Mucosa of descending colon (tissue), 3 donors: ENCODE results near the gene TBATA. TPM values are rescaled to one million over a fixed set of nuclear protein-coding genes. Genes with fewer than 3 reads are reported as not detected.
A peak's percentile ranks its signal among the peaks of the same experiment; 100 is the strongest.

Source experiments
- ATAC-seq: fragments of 200-7000 bp; cut with Tn5 transposase; one replicate; pipeline ENCODE4 v1.9.1; 2020; ENCODE audit warnings: mild to moderate bottlenecking, moderate library complexity
- DNase-seq, 3 donors: peaks; one replicate each; pipeline ENCODE4 v3.0.0-alpha.2; 2020
- H3K36me3 ChIP-seq: fragments of 200-600 bp; one replicate; pipeline ENCODE4 v1.8.0; 2021; ENCODE audit warnings: low read depth, mild to moderate bottlenecking
- H3K4me1 ChIP-seq: fragments of 200-600 bp; one replicate; pipeline ENCODE4 v1.8.0; 2021; ENCODE audit warnings: low read depth, mild to moderate bottlenecking
- H3K4me3 ChIP-seq: fragments of 200-600 bp; one replicate; pipeline ENCODE4 v1.8.0; 2021; ENCODE audit warnings: mild to moderate bottlenecking
- H3K9me3 ChIP-seq: fragments of 200-600 bp; one replicate; pipeline ENCODE4 v1.8.0; 2021; ENCODE audit warnings: mild to moderate bottlenecking
- intact Hi-C, 2 donors: fragments of 100-400 bp; cut with DNase I in 1 of 2; cut with micrococcal nuclease in 1 of 2; formaldehyde crosslinking; loops; one replicate each; pipeline versions ENCODE4 v1.11.0 to v1.11.1; 2022; cut with DNase I, micrococcal nuclease
- total RNA-seq, 3 donors: library from RNA; stranded (reverse); fragmentation: NEBNext Ultra II Directional in 2 of 3; extraction: Animal tissue kit (Norgen Biotek cat#: 25700) in 2 of 3; gene quantifications; one replicate each; pipeline versions ENCODE4 v1.2.1 to v1.2.4, GENCODE V29; 2021 to 2023
- TF ChIP-seq, protein P1 (sequence below): fragments of 200-600 bp; IDR thresholded peaks from one replicate; pipeline ENCODE4 v1.8.0; 2022; ENCODE audit warnings: antibody characterized with exemption, mild to moderate bottlenecking
- donor health status: DM: no; HTN: no; CAD: no; lungs with moderate emphysema.
- donor health status: DM: no; HTN: no; CAD: no.
- donor health status: DM: no; HTN: yes; CAD: no.

TBATA gene
- total RNA-seq, 3 donors from 2014 or later = not detected

DNA sequence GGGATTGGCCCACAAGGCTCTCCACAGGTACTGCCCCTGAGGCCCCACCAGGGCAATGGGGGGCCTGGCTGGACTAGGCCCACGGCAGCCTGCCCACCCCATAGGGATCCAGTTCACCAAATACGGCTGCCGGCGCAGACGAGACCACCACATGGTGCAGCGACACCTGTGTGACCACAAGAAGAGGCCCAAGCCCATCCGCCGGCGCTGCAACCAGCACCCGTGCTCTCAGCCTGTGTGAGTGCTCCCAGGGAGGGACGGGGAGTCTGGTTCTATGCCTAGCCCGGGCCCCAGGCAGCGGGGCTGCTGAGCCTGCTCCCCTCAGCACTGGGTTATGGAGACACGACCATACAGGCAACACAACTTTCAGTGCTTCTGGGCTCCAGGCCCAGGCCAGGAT is 33.2 kb downstream of the TBATA start:
- peak in 1 of 3 donors; percentile 14 for DNase-seq
- no peak overlapping the region for H3K4me3 ChIP-seq
- H3K4me1 ChIP-seq = no peaks in the 10 kb centered on the region
- ATAC-seq = no peak
- no peaks in the 10 kb centered on the region for H3K9me3 ChIP-seq
- intact Hi-C loops = no loop called here
- TF ChIP-seq, protein P1, sequence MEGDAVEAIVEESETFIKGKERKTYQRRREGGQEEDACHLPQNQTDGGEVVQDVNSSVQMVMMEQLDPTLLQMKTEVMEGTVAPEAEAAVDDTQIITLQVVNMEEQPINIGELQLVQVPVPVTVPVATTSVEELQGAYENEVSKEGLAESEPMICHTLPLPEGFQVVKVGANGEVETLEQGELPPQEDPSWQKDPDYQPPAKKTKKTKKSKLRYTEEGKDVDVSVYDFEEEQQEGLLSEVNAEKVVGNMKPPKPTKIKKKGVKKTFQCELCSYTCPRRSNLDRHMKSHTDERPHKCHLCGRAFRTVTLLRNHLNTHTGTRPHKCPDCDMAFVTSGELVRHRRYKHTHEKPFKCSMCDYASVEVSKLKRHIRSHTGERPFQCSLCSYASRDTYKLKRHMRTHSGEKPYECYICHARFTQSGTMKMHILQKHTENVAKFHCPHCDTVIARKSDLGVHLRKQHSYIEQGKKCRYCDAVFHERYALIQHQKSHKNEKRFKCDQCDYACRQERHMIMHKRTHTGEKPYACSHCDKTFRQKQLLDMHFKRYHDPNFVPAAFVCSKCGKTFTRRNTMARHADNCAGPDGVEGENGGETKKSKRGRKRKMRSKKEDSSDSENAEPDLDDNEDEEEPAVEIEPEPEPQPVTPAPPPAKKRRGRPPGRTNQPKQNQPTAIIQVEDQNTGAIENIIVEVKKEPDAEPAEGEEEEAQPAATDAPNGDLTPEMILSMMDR = no peak
- no peaks in the 10 kb centered on the region for H3K36me3 ChIP-seq

DNA sequence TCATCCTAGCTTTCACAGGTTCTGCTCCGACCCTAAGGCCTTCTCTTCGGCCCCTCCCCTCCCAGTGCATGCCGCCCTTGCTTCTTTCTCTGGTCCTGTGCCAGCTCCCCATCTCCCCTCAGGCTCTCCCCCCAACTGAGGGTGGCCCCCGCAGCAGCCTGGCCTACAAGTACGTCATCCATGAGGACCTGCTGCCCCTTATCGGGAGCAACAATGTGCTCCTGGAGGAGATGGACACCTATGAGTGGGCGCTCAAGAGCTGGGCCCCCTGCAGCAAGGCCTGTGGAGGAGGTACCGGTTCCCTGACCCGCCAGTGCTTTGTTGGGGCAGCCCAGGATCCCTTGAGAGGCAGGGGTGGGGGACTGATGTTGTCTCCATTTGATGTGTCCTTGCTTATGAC is 33.8 kb downstream of the TBATA start:
- DNase-seq = peak in 1 of 3 donors; percentile 11
- TF ChIP-seq, protein P1 = no peak
- intact Hi-C loops = no loop called here
- Histone ChIP-seq H3K4me1 (no peaks in the 10 kb centered on the region), H3K36me3 (no peaks in the 10 kb centered on the region), H3K9me3 (no peaks in the 10 kb centered on the region), H3K4me3 (no peak overlapping the region)
- no peak for ATAC-seq

DNA sequence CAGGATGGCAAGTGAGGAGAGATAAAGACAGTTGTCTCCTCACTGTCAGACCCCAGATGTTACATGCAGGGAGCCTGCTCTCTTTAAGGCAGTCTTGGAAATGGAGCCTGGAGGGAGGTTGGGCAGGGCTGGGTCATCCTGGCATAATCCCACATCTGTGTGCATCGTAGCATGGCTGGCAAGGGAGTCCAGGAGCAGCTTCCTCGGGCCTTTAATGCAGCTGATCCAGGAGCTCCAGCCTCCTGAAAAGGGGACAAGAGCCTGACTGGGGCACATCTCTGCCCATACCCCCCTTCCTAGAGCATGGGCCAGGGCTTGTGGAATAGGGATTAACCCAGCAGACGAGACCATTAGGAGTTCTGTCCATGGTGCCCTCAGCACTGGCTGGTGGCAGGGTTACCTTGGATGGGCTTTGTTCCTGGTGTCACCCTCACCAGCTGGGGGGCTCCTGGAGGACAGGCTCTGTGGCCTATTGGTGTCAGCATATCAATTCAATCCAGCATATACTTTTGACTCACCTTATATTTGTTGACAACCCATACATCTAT is 34.9 kb downstream of the TBATA start:
- no peaks in the 10 kb centered on the region for H3K4me1 ChIP-seq
- H3K4me3 ChIP-seq = no peak overlapping the region
- DNase-seq (peak in 1 of 3 donors; percentile 2), ATAC-seq (no peak)
- H3K36me3 ChIP-seq = no peaks in the 10 kb centered on the region
- H3K9me3 ChIP-seq = no peaks in the 10 kb centered on the region
- intact Hi-C loops = no loop called here
- TF ChIP-seq, protein P1 = no peak

DNA sequence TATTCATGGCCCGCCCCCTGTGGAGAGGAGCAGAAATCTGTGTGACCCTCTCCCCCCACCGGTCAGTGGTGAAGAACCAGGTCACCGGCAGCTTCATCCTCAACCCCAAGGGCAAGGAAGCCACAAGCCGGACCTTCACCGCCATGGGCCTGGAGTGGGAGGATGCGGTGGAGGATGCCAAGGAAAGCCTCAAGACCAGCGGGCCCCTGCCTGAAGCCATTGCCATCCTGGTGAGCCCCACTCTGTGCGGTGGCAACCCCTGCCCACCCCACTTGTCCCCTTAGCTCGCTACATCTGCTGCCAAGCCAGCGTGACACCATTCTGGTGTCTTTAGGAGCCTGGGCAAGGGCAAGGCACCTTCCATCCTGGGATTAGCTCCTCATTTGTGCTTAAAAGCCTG is 35.4 kb downstream of the TBATA start:
- Histone ChIP-seq H3K36me3 (no peaks in the 10 kb centered on the region), H3K9me3 (no peaks in the 10 kb centered on the region), H3K4me1 (no peaks in the 10 kb centered on the region), H3K4me3 (no peak overlapping the region)
- intact Hi-C loops = no loop called here
- TF ChIP-seq, protein P1 = no peak
- ATAC-seq (no peak), DNase-seq (peak in 1 of 3 donors; percentile 8)

DNA sequence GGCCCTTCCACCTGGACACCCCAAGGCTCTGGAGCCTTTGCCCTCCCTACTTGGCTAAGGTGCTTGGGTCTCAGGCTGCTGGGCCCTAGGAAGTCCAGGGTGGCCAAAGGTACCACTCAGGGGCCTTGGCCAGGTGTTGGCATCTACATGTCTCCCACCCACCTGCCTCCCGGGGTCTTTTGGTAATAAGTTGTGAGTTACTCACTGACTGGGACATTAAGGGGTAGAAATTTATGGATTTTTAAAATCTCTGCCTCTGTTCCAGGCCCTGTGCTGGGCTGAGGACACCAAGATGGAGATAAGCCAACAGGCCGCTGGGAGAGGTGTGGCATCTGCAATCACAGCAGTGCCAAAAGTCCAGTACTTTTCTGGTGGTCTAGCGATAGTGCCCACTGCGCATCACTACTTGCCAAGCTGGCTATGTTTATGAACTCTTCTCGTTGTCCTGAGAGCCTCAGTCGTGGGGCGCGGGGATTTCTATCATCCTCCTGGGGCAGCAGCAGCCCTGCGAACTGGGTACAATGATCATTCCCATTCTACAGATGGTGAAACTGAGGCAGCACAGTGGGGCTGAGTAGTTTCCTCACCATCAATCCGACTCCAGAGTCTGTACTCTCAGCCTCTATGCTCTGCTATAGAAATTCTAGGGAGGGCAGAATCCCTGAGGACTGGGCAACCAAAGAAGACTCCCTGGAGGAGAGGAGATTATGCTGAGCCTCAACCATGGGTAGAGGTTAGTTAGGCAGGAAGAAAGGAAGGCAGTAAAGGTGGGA is 36.2 kb downstream of the TBATA start:
- ATAC-seq (no peak), DNase-seq (peak in 1 of 3 donors; percentile 7)
- H3K36me3 ChIP-seq = no peaks in the 10 kb centered on the region
- intact Hi-C loops = no loop called here
- TF ChIP-seq, protein P1 = no peak
- no peaks in the 10 kb centered on the region for H3K9me3 ChIP-seq
- H3K4me1 ChIP-seq = no peaks in the 10 kb centered on the region
- H3K4me3 ChIP-seq = no peak overlapping the region
